ENCODE data around the gene LRRC30. TPM values are rescaled to one million over a fixed set of nuclear protein-coding genes. Genes with fewer than 3 reads are reported as not detected.

The LRRC30 gene
- total RNA-seq, 1 experiment from 2014 or later, result not detected

DNA sequence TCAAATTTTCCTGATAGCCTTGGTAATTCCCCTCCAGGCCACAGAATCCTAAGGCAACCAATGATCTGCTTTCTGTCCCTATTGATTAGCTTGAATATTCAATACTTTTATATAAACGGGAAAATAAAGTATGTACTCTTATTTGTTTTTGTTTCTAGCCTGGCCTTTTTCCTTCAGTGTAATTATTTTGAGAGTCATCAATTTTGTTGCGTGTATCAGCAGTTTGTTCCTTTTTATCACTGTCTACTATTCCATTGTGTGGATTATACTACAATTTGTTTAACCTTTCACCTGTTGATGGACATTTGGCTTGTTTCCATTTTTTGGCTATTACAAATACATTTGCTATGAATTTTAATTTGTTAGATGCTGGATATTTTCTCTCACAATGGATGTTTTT lies 39.2 kb upstream of the LRRC30 start:
- DNase-seq, result no peak
- Histone ChIP-seq H3K4me3 (ENCODE audit: low read length) (no peak overlapping the region), H3F3A (ENCODE audit: low read length, unreplicated experiment) (no peaks in the 10 kb centered on the region), H3K9me2 (replicated peaks; ENCODE audit: low read length) (no peaks in the 10 kb centered on the region), H3K9ac (ENCODE audit: low read length) (no peak overlapping the region), H3K27me3 (ENCODE audit: low read length) (peaks cover 56% of the 10 kb centered on the region), H3K4me2 (ENCODE audit: low read length) (no peak overlapping the region), H3K4me1 (ENCODE audit: insufficient read depth, low read length) (no peaks in the 10 kb centered on the region), H2AFZ (ENCODE audit: low read length) (no peak overlapping the region), H4K20me1 (ENCODE audit: low read length) (no peaks in the 10 kb centered on the region), H3K36me3 (ENCODE audit: low read depth, low read length) (no peaks in the 10 kb centered on the region), H3K27ac (ENCODE audit: low read length) (no peak overlapping the region), H3K79me2 (ENCODE audit: low read length) (no peaks in the 10 kb centered on the region), H3K9me3 (ENCODE audit: low read length) (no peaks in the 10 kb centered on the region)
- no peak for TF ChIP-seq EZH2phosphoT487 (IDR thresholded peaks at IDR 0.05; ENCODE audit: borderline replicate concordance, low read length)
- TF ChIP-seq, protein P1, sequence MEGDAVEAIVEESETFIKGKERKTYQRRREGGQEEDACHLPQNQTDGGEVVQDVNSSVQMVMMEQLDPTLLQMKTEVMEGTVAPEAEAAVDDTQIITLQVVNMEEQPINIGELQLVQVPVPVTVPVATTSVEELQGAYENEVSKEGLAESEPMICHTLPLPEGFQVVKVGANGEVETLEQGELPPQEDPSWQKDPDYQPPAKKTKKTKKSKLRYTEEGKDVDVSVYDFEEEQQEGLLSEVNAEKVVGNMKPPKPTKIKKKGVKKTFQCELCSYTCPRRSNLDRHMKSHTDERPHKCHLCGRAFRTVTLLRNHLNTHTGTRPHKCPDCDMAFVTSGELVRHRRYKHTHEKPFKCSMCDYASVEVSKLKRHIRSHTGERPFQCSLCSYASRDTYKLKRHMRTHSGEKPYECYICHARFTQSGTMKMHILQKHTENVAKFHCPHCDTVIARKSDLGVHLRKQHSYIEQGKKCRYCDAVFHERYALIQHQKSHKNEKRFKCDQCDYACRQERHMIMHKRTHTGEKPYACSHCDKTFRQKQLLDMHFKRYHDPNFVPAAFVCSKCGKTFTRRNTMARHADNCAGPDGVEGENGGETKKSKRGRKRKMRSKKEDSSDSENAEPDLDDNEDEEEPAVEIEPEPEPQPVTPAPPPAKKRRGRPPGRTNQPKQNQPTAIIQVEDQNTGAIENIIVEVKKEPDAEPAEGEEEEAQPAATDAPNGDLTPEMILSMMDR (conservative IDR thresholded peaks at IDR 0.05; ENCODE audit: low read depth, low read length), result no peak
- no peak for TF ChIP-seq EZH2 (IDR thresholded peaks at IDR 0.05; ENCODE audit: low read length, unreplicated experiment)
- no TSS peak for BruUV-seq (replicated peaks)
- intact Hi-C loops (cut with micrococcal nuclease), result no loop called here
- ATAC-seq, result no peak
- CTCF ChIA-PET, result no interaction called here
- POLR2A ChIA-PET (ENCODE audit: unreplicated experiment), result no interaction called here

DNA sequence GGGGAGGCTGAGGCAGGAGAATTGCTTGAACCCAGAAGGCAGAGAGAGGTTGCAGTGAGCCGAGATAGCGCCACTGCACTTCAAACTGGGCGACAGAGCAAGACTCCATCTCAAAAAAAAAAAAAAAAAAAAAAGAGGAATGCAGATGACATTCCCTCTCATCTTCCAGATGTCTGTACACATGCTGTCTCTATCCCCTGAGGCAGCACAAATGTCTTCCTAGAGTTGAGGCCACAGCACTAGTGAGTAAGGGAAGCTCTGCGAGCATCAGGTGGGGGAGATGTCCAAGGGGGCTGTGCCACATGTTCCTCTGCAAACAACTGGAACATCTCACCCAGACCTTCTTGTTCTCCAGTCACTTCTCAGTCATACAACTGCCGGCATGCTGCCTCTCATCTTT lies 35.6 kb upstream of the LRRC30 start:
- ChIA-PET POLR2A (ENCODE audit: unreplicated experiment) (no interaction called here), CTCF (no interaction called here)
- Histone ChIP-seq H3K9me2 (replicated peaks; ENCODE audit: low read length) (no peaks in the 10 kb centered on the region), H3K4me2 (ENCODE audit: low read length) (no peak overlapping the region), H3K9me3 (ENCODE audit: low read length) (no peaks in the 10 kb centered on the region), H3K4me3 (ENCODE audit: low read length) (no peak overlapping the region), H3F3A (ENCODE audit: low read length, unreplicated experiment) (no peaks in the 10 kb centered on the region), H3K27me3 (ENCODE audit: low read length) (peaks cover 57% of the 10 kb centered on the region), H2AFZ (ENCODE audit: low read length) (no peak overlapping the region), H3K9ac (ENCODE audit: low read length) (no peak overlapping the region), H4K20me1 (ENCODE audit: low read length) (no peaks in the 10 kb centered on the region), H3K36me3 (ENCODE audit: low read depth, low read length) (no peaks in the 10 kb centered on the region), H3K4me1 (ENCODE audit: insufficient read depth, low read length) (no peaks in the 10 kb centered on the region), H3K27ac (ENCODE audit: low read length) (no peak overlapping the region), H3K79me2 (ENCODE audit: low read length) (no peaks in the 10 kb centered on the region)
- no TSS peak for BruUV-seq (replicated peaks)
- no peak for ATAC-seq
- TF ChIP-seq EZH2phosphoT487 (IDR thresholded peaks at IDR 0.05; ENCODE audit: borderline replicate concordance, low read length), result no peak
- no peak for TF ChIP-seq EZH2 (IDR thresholded peaks at IDR 0.05; ENCODE audit: low read length, unreplicated experiment)
- TF ChIP-seq, protein P1 (conservative IDR thresholded peaks at IDR 0.05; ENCODE audit: low read depth, low read length), result no peak
- intact Hi-C loops (cut with micrococcal nuclease), result no loop called here
- no peak for DNase-seq

GRCh38 chr18:7196421-7196820 lies 34.5 kb upstream of the LRRC30 start:
- DNase-seq (peak; percentile 41), ATAC-seq (no peak)
- H3K9me2 ChIP-seq (replicated peaks; ENCODE audit: low read length), result no peaks in the 10 kb centered on the region
- no peak overlapping the region for H2AFZ ChIP-seq (ENCODE audit: low read length)
- peaks cover 51% of the 10 kb centered on the region for H3K27me3 ChIP-seq (ENCODE audit: low read length)
- CTCF ChIA-PET, result no interaction called here
- H4K20me1 ChIP-seq (ENCODE audit: low read length), result no peaks in the 10 kb centered on the region
- H3K4me1 ChIP-seq (ENCODE audit: insufficient read depth, low read length), result no peaks in the 10 kb centered on the region
- POLR2A ChIA-PET (ENCODE audit: unreplicated experiment), result no interaction called here
- H3K79me2 ChIP-seq (ENCODE audit: low read length), result no peaks in the 10 kb centered on the region
- H3K36me3 ChIP-seq (ENCODE audit: low read depth, low read length), result no peaks in the 10 kb centered on the region
- H3K4me3 ChIP-seq (ENCODE audit: low read length), result no peak overlapping the region
- no peaks in the 10 kb centered on the region for H3K9me3 ChIP-seq (ENCODE audit: low read length)
- H3F3A ChIP-seq (ENCODE audit: low read length, unreplicated experiment), result no peaks in the 10 kb centered on the region
- no peak overlapping the region for H3K27ac ChIP-seq (ENCODE audit: low read length)
- BruUV-seq (replicated peaks), result no TSS peak
- no peak overlapping the region for H3K9ac ChIP-seq (ENCODE audit: low read length)
- intact Hi-C loops (cut with micrococcal nuclease), result no loop called here
- TF ChIP-seq, protein P1 (conservative IDR thresholded peaks at IDR 0.05; ENCODE audit: low read depth, low read length), result peak; percentile 49
- TF ChIP-seq EZH2 (IDR thresholded peaks at IDR 0.05; ENCODE audit: low read length, unreplicated experiment), result no peak
- H3K4me2 ChIP-seq (ENCODE audit: low read length), result no peak overlapping the region

Data from PC-3 (cell line).